HG02884 (cell line): ENCODE measurements around the gene HIVEP3.

ENCODE experiments used
- ATAC-seq: cut with Tn5 transposase; IDR thresholded peaks from one replicate; pipeline ENCODE4 v1.9.1; 2021; ENCODE audit warnings: mild to moderate bottlenecking, moderate library complexity; ENCODE audit not compliant: unreplicated experiment

HIVEP3 gene

DNA sequence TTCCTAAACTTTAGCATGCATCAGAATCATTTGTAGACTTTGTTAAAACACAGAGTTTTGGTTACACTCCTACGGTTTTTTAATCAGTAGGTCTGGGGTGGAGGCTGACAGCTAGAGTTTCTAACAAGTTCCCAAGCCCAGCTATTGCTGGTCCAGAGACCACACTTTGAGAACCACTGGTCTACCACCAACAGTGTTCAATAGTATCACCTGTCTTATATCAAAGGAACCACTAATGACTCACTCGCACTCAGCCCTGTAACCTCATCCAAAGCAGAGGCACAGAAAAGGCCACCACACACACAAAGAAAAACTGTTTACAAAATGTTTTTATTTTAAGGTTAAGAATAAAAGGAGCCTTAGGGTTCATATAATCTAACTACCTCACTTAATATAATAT lies 68.7 kb downstream of the HIVEP3 start:
- no peak for ATAC-seq

DNA sequence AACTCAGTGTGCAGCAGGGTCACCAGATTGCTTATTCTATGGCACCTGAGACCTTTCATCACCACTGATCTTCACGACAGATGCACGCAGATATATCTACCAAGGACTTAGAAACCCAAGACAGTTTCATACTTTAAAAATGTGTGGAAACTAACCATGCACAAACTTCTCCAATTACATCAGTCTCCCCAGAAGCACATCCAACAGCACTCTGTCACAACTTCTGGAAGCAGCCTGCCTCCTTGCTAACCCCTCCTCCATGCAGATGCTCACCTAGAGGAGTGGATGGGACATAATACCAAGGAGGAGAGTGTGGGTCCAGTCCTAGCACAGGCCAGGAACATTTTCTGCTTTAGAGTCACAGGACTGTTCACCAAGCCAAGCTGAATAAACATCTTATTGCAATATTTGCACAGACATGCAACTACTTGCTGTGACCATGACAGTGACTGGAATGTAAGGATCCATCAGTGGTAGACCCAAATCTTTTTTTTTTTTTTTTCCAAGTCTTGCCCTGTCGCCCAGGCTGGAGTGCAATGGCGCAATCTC lies 69.4 kb downstream of the HIVEP3 start:
- ATAC-seq, result no peak

DNA sequence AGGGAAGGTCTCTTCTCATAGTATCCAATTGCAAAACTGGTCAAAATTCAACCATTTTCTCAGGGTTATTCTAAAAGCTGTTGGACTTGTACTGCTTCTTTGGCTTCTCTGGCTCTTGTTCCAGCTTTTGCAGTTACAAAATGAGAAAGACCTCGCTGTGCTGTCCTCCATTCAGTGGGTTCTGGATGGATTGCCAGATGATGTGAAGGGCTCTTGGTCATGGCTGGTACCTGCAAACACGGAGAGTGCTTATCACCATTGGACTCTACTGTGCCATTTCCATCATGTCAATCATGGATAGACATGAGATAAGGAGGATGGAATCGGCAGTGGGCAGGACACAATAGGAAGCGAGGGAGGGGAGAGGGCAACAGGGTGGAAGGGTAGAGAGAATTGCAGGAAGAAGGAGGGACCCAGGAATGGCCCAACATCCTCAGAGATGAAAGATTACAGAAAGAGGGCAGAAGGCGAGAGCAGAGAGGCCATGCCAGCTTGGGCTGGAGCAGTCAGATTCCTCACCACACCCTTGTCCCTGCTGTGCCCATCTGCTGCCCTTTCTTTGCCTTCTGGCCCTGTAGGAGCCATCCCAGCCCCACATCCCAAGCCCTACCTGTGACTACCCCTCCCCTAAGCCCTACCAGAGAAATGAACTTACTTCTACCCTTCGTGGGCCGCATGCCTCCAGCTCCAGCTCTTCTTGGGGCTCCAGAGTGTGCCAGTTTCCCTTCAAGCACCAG lies 70.3 kb downstream of the HIVEP3 start:
- ATAC-seq, result no peak

- ATAC-seq, result no peak
Measured at GRCh38 chr1:41847733-41848132, 71.0 kb downstream of the HIVEP3 start.

GRCh38 chr1:41846625-41847405 lies 71.9 kb downstream of the HIVEP3 start:
- no peak for ATAC-seq

DNA sequence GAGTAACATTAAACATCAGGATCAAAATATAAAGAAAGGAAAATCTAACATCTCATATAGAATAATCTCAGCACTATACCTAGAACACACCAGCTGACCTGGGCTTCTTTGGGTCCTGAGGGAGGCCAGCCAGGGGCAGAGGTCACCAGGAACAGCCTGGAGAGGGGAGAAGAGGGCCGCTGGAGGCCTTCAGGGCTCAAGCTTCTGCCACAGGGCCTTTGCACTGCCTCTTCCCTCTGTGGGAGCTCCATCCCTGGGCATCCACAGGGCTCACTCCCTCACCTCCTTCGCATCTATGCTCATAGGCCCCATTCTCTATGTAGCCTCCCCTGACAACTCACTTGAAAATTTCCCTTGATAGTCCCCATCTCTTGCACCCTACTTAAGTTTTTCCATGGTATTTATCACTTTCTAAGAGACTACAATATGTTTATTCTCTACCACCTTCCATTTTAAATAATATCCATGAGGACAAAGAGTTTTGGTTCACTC lies 73.9 kb downstream of the HIVEP3 start:
- no peak for ATAC-seq

DNA sequence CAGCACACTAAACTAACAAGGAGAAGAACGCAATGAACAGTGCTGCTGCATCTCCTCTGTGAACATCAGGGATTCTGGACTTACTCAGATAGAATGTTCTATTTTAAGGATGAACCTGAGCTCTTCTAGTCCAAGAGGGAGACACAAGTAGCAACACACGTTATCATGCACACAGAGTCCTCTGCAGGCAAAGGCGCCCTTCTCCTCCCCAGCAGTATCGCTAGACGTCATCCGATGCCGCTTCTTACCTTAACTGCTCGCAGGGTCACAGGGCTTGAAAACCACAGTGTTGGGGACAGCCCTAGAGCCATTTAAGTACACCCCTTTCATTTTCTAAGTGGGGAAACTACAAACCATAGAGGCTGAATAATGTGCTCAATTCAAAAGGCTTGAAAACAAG lies 74.5 kb downstream of the HIVEP3 start:
- no peak for ATAC-seq

GRCh38 chr1:41842993-41843755 lies 75.5 kb downstream of the HIVEP3 start:
- ATAC-seq, result no peak

GRCh38 chr1:41842326-41842725 lies 76.4 kb downstream of the HIVEP3 start:
- no peak for ATAC-seq

GRCh38 chr1:41840592-41841246 lies 78.0 kb downstream of the HIVEP3 start:
- ATAC-seq, result no peak

GRCh38 chr1:41838266-41838665 lies 80.5 kb downstream of the HIVEP3 start:
- no peak for ATAC-seq

DNA sequence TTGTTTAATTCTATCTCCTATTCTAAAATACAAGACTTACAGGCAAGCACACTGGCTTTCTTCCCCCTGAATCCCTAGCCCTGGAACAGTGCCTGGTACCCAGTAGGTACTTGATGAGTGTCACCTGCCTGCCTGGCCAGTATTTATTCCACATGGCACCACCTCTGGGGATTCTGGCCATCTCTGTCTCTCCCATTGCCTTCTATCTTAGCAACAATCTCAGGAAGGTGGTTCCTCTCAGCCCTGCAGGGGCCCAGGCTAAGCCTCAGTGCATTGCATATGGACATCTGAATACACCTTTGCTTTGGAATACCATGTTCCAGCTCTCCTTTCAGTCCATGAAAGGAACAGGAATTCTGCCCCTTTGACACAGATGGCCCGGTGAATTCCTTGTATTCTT lies 81.0 kb downstream of the HIVEP3 start:
- ATAC-seq, result no peak

DNA sequence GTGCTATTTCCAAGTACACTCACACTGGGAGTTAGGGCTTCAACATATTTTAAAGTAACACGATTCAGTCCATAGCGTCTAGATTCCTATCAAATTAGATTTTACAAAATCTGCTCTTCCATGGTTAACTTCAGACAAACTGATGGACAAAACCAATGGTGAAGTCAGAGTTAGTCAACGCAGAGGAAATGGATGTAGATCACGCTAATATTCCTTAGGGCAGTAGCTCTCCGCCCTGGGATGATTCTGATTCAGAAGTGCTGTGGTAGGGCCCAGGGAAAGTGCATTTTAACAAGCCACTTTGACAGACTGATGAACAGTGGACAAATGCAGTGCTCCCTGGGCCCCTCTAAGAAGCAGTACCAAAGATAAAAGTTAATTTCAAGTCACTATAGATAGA lies 83.2 kb downstream of the HIVEP3 start:
- no peak for ATAC-seq

- ATAC-seq, result no peak
Measured at GRCh38 chr1:41833519-41834000, 85.2 kb downstream of the HIVEP3 start.

DNA sequence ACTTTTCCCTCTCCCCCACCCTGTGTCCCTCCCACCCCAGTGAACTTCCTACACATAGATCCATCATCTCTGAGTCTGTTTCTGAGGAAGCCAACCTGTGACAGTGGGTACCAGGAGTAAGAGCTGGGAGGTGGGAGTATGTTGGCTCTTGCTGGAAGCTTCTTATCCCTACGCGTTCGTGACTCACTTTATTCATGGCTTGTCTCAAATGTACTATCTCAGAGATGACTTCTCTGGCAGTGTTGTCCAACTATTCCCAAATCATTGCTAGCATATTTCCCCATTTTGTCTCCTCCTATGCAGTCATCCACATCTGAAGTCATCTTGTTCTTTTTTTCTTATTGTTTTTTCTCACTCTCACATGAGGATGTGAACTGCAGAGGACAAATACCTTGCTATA lies 88.0 kb downstream of the HIVEP3 start:
- ATAC-seq, result no peak

GRCh38 chr1:41827991-41828570 lies 90.6 kb downstream of the HIVEP3 start:
- ATAC-seq, result no peak

DNA sequence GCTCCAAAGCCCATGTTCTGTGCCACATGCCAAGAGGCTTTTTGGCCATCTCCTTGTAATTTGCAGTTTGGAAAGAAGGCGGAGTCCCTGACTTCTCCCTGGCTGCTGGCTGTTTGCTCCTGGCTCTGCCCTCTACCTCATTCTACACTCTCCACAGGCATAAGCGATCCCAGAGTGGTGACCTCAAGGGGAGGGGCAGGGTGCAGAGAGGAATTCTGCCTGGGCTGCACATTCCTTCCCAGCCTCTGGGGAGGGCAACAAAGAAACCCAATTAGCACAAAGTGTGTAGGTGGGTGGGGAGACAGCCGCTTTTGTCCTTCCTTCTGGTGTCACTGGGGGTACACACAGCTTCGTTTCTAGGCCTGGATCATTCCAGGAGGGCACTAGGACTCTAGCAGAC lies 95.3 kb downstream of the HIVEP3 start:
- ATAC-seq, result no peak

DNA sequence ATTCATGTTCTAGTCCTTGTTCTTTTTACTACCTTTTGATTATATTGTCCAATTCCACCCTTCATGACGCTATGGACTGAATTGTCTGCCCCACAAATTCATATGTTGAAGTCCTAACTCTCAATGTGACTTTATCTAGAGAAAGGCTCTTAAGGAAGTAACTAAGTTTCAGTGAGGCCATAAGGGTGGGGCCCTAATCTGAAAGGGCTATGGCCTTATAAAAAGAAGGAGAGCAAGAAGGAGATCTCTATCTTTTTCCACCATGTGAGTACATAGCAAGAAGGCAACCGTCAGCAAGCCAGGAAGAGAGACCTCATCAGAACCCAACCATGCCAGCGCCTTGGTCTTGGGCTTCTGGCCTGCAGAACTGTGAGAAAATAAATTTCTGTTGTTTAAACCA lies 95.9 kb downstream of the HIVEP3 start:
- no peak for ATAC-seq

- no peak for ATAC-seq
Measured at GRCh38 chr1:41819843-41820242, 98.9 kb downstream of the HIVEP3 start.

DNA sequence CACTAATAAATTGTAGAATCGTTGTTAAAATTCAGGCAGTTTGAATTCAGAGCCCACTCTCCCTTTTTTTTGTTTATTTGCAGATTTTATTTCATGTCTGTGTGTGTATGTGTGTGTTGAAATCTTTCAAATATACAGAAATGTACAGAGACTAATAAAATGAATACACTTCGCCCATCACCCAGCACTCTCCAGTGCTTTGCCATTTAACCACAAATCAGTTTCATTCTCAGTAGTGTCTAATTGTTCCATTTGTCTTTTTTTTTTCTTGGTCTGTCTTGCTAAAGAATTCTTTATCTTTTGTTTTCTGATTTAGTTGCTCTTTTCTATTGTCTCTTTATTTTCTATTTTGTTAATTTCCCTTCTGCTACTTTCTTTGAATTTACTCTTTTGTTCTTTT lies 99.7 kb downstream of the HIVEP3 start:
- ATAC-seq, result no peak
